GM21423 (cell line): ENCODE data around the gene DNER.
"Not testable (repeated sequence)": the region's sequence is repeated elsewhere in the genome, so short reads cannot be mapped to it uniquely, and the experiment has no call there.

Experiments used
- ATAC-seq: cut with Tn5 transposase; IDR thresholded peaks from one replicate; pipeline ENCODE4 v1.9.1; 2021; ENCODE audit warnings: mild to moderate bottlenecking, moderate library complexity; ENCODE audit not compliant: unreplicated experiment

The DNER gene

GRCh38 chr2:229511524-229511923, 202.8 kb downstream of the DNER start:
- no peak for ATAC-seq

- not testable (repeated sequence) for ATAC-seq
Measured at GRCh38 chr2:229506699-229507098, 207.7 kb downstream of the DNER start.

DNA sequence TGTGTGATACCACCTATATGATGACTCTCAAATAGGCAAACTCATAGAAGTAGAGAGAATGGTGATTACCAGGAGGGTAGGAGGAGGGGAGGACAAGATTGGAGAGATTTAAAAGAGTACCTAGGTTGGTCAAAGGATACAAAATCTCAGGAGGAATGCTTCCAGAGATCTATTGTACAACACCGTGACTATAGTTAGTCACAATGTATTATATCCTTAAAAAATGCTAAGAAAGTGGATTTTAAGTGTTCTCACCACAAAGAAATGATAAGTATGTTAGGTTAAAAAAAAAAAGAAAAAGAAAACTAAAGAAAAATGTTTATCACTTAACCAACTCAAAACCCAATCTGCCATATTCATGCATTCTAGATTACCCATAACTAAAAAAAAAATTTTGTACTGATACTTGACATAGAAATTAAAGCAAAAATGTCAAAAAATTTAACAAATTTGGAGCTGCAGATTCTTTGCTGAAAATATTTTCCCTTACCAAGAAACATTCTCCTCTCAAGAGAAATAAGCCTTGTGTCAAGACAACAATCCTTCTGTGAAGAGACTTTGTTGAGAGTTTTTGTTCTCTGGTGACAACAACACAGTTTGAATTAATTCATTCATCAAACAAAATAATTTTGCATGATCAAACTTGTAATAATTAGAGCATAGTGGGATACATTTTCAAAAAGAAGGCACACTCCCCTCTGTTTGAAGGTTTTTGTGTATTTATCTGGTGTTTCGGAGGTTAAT, 213.1 kb downstream of the DNER start:
- ATAC-seq: no peak

GRCh38 chr2:229492034-229492433, 222.3 kb downstream of the DNER start:
- ATAC-seq: no peak

GRCh38 chr2:229490167-229490566, 224.2 kb downstream of the DNER start:
- ATAC-seq: no peak

GRCh38 chr2:229489016-229489415, 225.3 kb downstream of the DNER start:
- no peak for ATAC-seq

GRCh38 chr2:229488232-229488631, 226.1 kb downstream of the DNER start:
- ATAC-seq: no peak

DNA sequence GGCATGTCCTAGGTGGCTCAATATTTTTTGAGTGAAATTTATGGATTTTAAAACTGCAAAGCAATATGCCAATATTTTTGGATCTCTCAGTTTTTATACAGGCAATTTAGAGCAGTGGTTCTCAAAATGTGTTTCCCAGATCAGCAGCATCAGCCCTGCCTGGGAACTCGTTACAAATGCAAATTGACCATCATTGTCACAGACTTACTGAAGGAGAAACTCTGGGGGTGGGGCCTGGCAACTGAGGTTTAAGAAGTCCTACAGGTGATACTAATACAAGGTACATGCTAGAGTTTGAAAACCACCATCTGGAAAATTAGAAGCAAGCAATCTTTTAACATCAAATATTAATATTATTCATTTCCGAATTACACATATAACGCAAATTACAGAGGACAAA, 227.7 kb downstream of the DNER start:
- ATAC-seq: no peak

- no peak for ATAC-seq
Measured at GRCh38 chr2:229485857-229486256, 228.5 kb downstream of the DNER start.

DNA sequence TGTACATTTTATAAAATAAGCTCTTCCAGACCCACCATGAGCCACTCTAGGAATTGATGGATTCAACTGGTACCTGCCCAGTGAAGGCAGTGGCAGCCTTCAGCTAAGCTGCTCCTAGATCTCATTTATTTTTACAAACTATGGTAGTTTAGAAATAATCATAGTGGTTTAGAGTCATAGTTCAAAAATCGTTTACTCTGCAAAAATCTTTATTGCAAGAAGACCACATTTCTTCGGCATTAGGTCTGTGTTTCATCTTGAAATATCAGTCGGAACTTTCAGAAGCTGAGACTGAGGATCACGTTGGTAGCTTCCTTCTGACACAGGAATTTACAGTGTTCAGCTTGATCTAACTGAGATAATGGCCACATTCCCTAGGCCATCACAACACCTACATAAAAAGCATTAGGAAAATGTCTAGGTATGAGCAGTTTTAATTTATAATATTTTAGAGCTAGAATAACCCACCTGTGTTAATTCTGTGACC, 237.0 kb downstream of the DNER start:
- no peak for ATAC-seq

- no peak for ATAC-seq
Measured at GRCh38 chr2:229475778-229476177, 238.6 kb downstream of the DNER start.

- ATAC-seq: no peak
Measured at GRCh38 chr2:229474125-229474524, 240.2 kb downstream of the DNER start.

DNA sequence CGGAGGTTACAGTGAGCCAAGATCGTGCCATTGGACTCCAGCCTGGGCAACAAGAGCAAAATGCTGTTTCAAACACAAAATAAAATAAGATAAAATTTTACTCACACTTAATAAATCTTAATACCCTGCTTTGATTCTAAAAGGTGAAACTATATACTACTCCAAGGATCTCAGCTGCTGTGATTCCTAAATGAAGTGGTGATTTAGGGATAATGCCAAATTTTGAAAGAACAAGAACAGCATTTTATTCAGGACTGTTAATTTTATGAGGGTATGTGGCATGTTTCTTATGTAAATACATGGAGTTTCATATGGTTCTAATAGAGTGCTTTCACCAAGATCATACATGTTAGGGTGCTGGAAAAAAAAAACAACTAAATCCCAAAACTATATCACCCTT, 243.6 kb downstream of the DNER start:
- ATAC-seq: no peak

DNA sequence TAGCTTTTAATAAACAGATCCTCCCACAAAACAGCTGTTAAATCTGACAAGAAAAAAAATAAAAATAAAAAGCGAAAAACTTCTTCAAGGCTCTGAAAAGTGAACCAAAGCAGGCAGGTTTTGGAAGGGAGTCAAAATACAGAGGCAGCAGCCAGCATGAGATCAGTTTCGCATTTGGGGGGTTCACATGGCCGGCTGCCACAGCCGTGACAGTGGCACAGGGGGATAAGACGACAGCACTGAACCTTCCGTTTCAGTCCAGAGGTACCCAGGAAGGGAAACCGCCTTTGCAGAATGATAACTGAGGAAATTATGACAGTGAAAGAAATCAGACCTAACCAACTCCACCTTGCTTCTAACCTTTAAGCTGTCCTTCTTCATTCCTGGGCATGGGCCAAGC, 246.6 kb downstream of the DNER start:
- ATAC-seq: no peak

DNA sequence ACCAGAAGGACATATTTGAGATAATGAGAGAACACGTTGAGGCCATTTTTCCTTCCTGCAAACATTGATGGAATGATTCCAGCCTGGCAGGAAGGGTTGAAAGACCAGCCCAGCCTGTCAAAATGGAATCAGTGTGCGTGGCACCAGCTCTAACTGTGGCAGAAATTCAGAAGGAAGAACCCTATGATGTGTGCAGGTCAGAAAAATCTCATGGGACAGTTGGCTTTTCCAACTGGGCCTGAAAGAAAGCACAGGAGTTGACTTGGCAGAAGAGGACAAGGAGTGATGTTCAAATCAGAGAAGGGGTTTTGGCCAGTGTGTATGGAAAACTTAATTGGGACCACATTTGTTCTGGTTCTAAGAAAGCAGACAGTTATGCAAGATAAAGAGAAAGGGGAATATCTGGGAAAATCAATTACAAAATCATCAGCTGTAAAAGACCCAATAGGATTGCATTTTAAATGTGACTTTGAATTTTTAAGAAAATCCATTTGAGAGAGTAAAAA, 250.5 kb downstream of the DNER start:
- no peak for ATAC-seq

DNA sequence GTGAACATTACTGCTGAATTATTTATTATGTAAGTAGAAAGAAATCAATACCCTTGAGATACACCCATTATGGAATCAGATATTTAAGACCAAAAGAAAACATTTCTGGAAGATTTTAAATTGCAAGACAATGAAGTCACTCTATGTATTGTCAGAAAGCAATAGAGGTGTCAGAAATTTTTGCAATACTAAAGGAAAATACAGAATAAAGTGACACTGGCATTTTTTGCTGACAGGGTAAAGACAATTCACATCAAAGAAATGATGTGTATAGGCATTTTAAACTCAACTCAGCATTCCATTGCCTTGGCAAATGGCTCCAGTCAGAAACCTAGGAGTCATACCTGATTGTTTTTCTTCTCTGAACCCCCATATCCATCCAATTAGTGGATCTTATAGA, 252.2 kb downstream of the DNER start:
- ATAC-seq: no peak

- no peak for ATAC-seq
Measured at GRCh38 chr2:229456091-229456490, 258.3 kb downstream of the DNER start.

GRCh38 chr2:229454934-229455631, 259.3 kb downstream of the DNER start:
- ATAC-seq: no peak

DNA sequence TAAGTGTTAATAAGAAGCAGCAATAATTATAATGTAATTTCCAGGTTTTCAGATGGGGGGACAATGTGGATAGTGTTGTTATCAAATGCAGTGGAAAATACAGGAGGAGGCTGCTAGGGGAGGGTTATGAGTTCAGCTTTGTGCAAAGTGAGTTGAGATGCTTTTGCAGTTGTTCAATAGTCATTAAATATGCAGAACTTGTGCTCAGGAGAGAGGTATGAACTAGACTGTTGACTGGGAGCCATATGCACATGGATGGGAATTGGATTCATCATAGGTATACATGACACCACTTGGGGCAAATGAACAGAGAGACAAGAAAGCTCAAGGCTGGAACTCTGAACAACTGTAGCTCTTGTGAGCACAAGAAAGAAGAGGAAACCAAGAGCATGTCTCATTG, 261.1 kb downstream of the DNER start:
- ATAC-seq: no peak

DNA sequence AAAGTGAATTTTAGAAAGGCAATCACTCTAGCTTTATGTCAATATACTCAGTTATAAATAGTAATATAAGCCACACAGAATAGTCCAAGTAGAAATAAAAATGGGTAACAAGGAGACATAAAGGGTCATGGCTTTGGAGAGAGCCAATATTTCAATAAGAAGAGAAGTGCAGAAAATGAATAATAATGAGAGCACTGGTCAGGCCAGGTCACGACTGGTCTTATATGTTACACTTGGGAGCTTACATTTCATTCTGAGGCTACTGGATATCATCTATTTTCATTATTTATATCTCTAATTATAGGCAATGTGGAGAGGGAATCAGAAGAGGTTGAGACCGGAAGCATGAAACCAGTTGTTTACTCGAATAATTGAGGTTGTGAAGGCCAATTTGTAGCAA, 262.5 kb downstream of the DNER start:
- no peak for ATAC-seq

- ATAC-seq: no peak
Measured at GRCh38 chr2:229447227-229447626, 267.1 kb downstream of the DNER start.

GRCh38 chr2:229446350-229446749, 268.0 kb downstream of the DNER start:
- no peak for ATAC-seq
